Natural killer cell (primary cell): ENCODE measurements around the gene HIRA. TPM values are rescaled to one million over a fixed set of nuclear protein-coding genes. Genes with fewer than 3 reads are reported as not detected.

Source experiments
- ATAC-seq, 3 donors: fragments of 150-1000 bp in 2 of 3; fragments of 200-7000 bp in 1 of 3; cut with Tn5 transposase; 1 replicate in 1 of 3; 2 replicates in 2 of 3; pipeline ENCODE4 v1.10.0; 2021; ENCODE audit warnings: mild to moderate bottlenecking in 2 of 3, moderate library complexity in 2 of 3
- DNase-seq, 2 donors: peaks; one replicate each; pipeline versions ENCODE4 v3.0.0 to v3.0.0-alpha.2; 2013 to 2021; ENCODE audit warnings: mixed read lengths in 1 of 2
- H3K27ac ChIP-seq: one replicate; pipeline ENCODE4 v1.5.1; 2013; ENCODE audit warnings: mild to moderate bottlenecking, low read length
- H3K27me3 ChIP-seq: one replicate; pipeline ENCODE4 v1.6.1; 2013; ENCODE audit warnings: low read length; ENCODE audit not compliant: control insufficient read depth, insufficient read depth
- H3K36me3 ChIP-seq: one replicate; pipeline ENCODE4 v1.6.1; 2013; ENCODE audit warnings: low read length; ENCODE audit not compliant: control insufficient read depth, insufficient read depth
- H3K4me1 ChIP-seq: one replicate; pipeline ENCODE4 v1.6.1; 2013; ENCODE audit warnings: low read length; ENCODE audit not compliant: control insufficient read depth, insufficient read depth
- H3K4me3 ChIP-seq: one replicate; pipeline ENCODE4 v1.5.1; 2013; ENCODE audit warnings: low read length
- H3K9me3 ChIP-seq: one replicate; pipeline ENCODE4 v1.6.1; 2013; ENCODE audit warnings: low read length; ENCODE audit not compliant: control insufficient read depth, insufficient read depth
- H3K27ac Mint-ChIP-seq, 2 donors: one replicate each; pipeline ENCODE4 v1.8.0; 2022; ENCODE audit warnings: mild to moderate bottlenecking in 2 of 2, mixed read lengths in 2 of 2, moderate library complexity in 1 of 2
- H3K27me3 Mint-ChIP-seq, 2 donors: one replicate each; pipeline ENCODE4 v1.8.0; 2022; ENCODE audit warnings: low read depth in 2 of 2, mixed read lengths in 2 of 2
- H3K36me3 Mint-ChIP-seq: one replicate; pipeline ENCODE4 v1.8.0; 2022; ENCODE audit warnings: mixed read lengths
- H3K4me1 Mint-ChIP-seq, 2 donors: one replicate each; pipeline ENCODE4 v1.8.0; 2022; ENCODE audit warnings: mixed read lengths in 2 of 2
- H3K4me3 Mint-ChIP-seq: one replicate; pipeline ENCODE4 v1.8.0; 2022; ENCODE audit warnings: mild to moderate bottlenecking, moderate library complexity, mixed read lengths
- H3K9me3 Mint-ChIP-seq, 2 donors: one replicate each; pipeline ENCODE4 v1.8.0; 2022; ENCODE audit warnings: mixed read lengths in 2 of 2
- CTCF ChIP-seq: fragments of 200-600 bp; IDR thresholded peaks from one replicate; pipeline ENCODE4 v1.8.0; 2022; ENCODE audit warnings: antibody characterized with exemption
- WGBS: methylation state at CpG from one replicate; pipeline ENCODE4 v1.1.7; 2013; ENCODE audit warnings: missing lambda C conversion rate; ENCODE audit not compliant: insufficient coverage; 5-methylcytosine and 5-hydroxymethylcytosine counted together
- intact Hi-C: fragments of 100-400 bp; cut with micrococcal nuclease; formaldehyde crosslinking; loops from one replicate; pipeline ENCODE4 v1.14.2; 2022
- total RNA-seq, 4 donors: library from RNA; stranded (reverse); fragments of 120-200 nt in 1 of 4; gene quantifications; one replicate each; pipeline versions ENCODE4 v1.2.3 to v1.2.4, GENCODE V29; 2013 to 2022

HIRA gene
- total RNA-seq, 3 donors from 2014 or later (not counting 1 experiment from before 2014, with no cell fraction given) = 49.6 to 75.9 (median 50.9) TPM

GRCh38 chr22:19472233-19472632 lies 40.7 kb upstream of the HIRA start:
- WGBS = 96% methylated on average over 8 of the region's 8 CpGs
- Histone ChIP-seq H3K36me3 (peaks cover 72% of the 10 kb centered on the region), H3K27me3 (no peaks in the 10 kb centered on the region), H3K27ac (no peak overlapping the region), H3K4me3 (no peak overlapping the region), H3K4me1 (no peaks in the 10 kb centered on the region), H3K9me3 (no peaks in the 10 kb centered on the region)
- Mint-ChIP-seq H3K4me1 (peaks cover 8 to 27% of the 10 kb centered on the region in 2 donors), H3K27ac (no peak overlapping the region), H3K27me3 (no peaks in the 10 kb centered on the region), H3K4me3 (no peak overlapping the region), H3K9me3 (no peaks in the 10 kb centered on the region), H3K36me3 (peaks cover 7% of the 10 kb centered on the region)
- DNase-seq = no peak
- no peak for ATAC-seq
- intact Hi-C loops = loop anchor here (10.0 kb wide), 1 partner anchor 177 kb away; the partner anchor contains the start of gene CLTCL1
- TF ChIP-seq CTCF = no peak

GRCh38 chr22:19471572-19471971 lies 40.0 kb upstream of the HIRA start:
- H3K4me3 Mint-ChIP-seq = no peak overlapping the region
- 98% methylated on average over 11 of the region's 11 CpGs for WGBS
- H3K27me3 ChIP-seq = no peaks in the 10 kb centered on the region
- H3K4me1 Mint-ChIP-seq = peaks cover 4 to 25% of the 10 kb centered on the region in 2 donors
- intact Hi-C loops = loop anchor here (10.0 kb wide), 1 partner anchor 177 kb away; the partner anchor contains the start of gene CLTCL1
- no peak for DNase-seq
- H3K27ac ChIP-seq = no peak overlapping the region
- H3K27ac Mint-ChIP-seq = no peak overlapping the region
- peaks cover 7% of the 10 kb centered on the region for H3K36me3 Mint-ChIP-seq
- H3K36me3 ChIP-seq = peaks cover 79% of the 10 kb centered on the region
- no peaks in the 10 kb centered on the region for H3K9me3 Mint-ChIP-seq
- ATAC-seq = no peak
- no peaks in the 10 kb centered on the region for H3K27me3 Mint-ChIP-seq
- no peak for TF ChIP-seq CTCF
- no peaks in the 10 kb centered on the region for H3K9me3 ChIP-seq
- no peak overlapping the region for H3K4me3 ChIP-seq
- H3K4me1 ChIP-seq = no peaks in the 10 kb centered on the region

- H3K27ac Mint-ChIP-seq = no peak overlapping the region
- peaks cover 0 to 12% of the 10 kb centered on the region in 2 donors for H3K4me1 Mint-ChIP-seq
- H3K4me3 Mint-ChIP-seq = no peak overlapping the region
- peaks cover 7% of the 10 kb centered on the region for H3K36me3 Mint-ChIP-seq
- ATAC-seq (no peak), DNase-seq (no peak)
- Histone ChIP-seq H3K9me3 (no peaks in the 10 kb centered on the region), H3K36me3 (peaks cover 91% of the 10 kb centered on the region), H3K27me3 (no peaks in the 10 kb centered on the region), H3K4me3 (no peak overlapping the region), H3K4me1 (no peaks in the 10 kb centered on the region), H3K27ac (no peak overlapping the region)
- no peaks in the 10 kb centered on the region for H3K9me3 Mint-ChIP-seq
- TF ChIP-seq CTCF = no peak
- WGBS = 98% methylated on average over 2 of the region's 2 CpGs
- H3K27me3 Mint-ChIP-seq = no peaks in the 10 kb centered on the region
- intact Hi-C loops = loop anchor here (10.0 kb wide), 1 partner anchor 175 kb away; the partner anchor contains the start of gene CLTCL1
These were observed 38.5 kb upstream of the HIRA start for GRCh38 chr22:19470010-19470409.

GRCh38 chr22:19469421-19469820 lies 37.9 kb upstream of the HIRA start:
- Mint-ChIP-seq H3K4me1 (peaks cover 0 to 12% of the 10 kb centered on the region in 2 donors), H3K9me3 (no peaks in the 10 kb centered on the region), H3K27ac (no peak overlapping the region), H3K27me3 (no peaks in the 10 kb centered on the region), H3K4me3 (no peak overlapping the region), H3K36me3 (peaks cover 7% of the 10 kb centered on the region)
- Histone ChIP-seq H3K9me3 (no peaks in the 10 kb centered on the region), H3K36me3 (peaks cover 92% of the 10 kb centered on the region), H3K4me3 (no peak overlapping the region), H3K4me1 (no peaks in the 10 kb centered on the region), H3K27me3 (no peaks in the 10 kb centered on the region), H3K27ac (no peak overlapping the region)
- DNase-seq (no peak), ATAC-seq (no peak)
- intact Hi-C loops = no loop called here
- 99% methylated on average over 7 of the region's 7 CpGs for WGBS
- TF ChIP-seq CTCF = no peak
